HG02840 (cell line): Measurements from ENCODE around the gene PDE8B.
A peak's percentile ranks its signal among the peaks of the same experiment; 100 is the strongest.
"Not testable (repeated sequence)": the region's sequence is repeated elsewhere in the genome, so short reads cannot be mapped to it uniquely, and the experiment has no call there.

Experiments
- ATAC-seq: cut with Tn5 transposase; IDR thresholded peaks from one replicate; pipeline ENCODE4 v1.9.1; 2021; ENCODE audit warnings: mild to moderate bottlenecking, moderate library complexity, moderate number of reproducible peaks; ENCODE audit not compliant: unreplicated experiment, low FRiP score

The PDE8B gene

GRCh38 chr5:77355080-77355479 lies 144.6 kb downstream of the PDE8B start:
- no peak for ATAC-seq

- ATAC-seq, result no peak
Observed at GRCh38 chr5:77355751-77356150, 145.3 kb downstream of the PDE8B start.

DNA sequence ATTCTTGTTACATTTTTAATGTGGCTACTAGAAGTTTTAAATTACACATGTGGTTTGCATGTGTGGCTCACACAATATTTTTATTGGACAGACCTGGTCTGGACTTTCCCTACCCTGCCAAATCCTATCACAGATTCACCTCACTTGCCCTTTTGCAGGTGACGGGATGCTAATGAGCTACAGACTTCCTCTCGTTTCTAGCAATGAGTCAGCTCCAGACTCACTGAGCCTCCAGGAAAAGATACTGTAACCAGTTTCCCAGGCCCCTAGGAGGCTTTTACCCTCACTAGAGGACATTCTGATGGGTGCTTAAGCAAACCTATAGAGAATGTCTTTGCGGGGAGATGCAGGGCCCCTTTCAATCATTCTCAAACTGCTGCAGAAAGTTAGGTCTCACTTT lies 146.3 kb downstream of the PDE8B start:
- ATAC-seq, result peak; percentile 86

GRCh38 chr5:77358255-77359205 lies 148.1 kb downstream of the PDE8B start:
- no peak for ATAC-seq

DNA sequence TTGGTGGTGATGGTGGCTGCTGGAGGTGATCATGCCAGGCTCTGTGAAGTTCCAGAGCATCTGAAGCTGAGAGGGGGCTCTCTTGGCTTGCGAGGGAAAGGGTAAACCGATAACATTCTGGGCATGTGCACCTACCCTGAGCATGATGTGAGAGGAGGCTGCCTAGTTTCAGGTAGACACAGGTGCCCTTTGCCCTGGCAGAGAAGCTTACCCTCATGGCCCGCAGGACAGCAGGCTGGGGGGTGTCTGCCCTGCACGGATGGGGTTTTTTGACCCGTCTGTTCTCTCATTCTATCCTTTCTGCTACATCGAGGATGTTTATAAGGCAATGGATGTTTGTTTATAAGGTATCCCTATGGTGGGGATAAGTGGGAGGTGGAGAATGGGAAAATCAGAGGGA lies 148.8 kb downstream of the PDE8B start:
- ATAC-seq, result no peak

DNA sequence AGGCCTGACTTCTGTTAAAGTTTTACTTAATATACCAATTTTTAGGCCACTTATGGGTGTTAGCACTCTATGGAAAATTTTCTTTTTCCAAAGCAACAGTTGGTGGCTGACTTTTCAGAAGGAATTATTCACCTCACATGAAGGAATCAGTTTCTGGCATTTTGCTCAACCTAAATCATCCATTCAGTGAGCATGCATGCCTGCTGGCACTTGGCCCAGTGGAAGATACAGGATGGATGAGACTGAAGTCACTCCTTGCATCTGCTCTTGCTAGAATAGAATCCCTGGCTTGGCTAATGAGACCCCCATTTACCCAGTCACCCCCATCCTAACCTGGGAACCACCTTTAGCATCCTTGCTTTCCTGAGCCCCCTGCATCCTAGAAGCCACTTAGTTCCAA lies 149.9 kb downstream of the PDE8B start:
- no peak for ATAC-seq

DNA sequence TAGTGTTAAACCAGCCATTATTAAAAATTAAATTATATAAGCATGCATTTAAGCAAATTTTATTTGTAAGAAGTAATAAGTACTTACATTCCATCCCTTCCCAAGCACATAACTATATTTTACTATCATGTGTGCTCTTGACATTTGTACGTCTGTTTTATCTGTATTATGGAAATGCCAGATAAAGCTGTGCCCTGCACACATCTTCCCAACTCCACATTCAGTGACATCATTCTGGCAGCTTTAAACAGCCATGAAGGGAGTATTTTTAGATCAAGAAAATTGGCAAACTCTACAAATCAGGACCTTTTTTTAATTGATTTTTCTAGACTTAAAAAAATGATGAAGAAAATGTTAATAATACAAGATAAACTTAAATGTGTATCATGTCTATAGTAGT lies 150.5 kb downstream of the PDE8B start:
- ATAC-seq, result no peak

DNA sequence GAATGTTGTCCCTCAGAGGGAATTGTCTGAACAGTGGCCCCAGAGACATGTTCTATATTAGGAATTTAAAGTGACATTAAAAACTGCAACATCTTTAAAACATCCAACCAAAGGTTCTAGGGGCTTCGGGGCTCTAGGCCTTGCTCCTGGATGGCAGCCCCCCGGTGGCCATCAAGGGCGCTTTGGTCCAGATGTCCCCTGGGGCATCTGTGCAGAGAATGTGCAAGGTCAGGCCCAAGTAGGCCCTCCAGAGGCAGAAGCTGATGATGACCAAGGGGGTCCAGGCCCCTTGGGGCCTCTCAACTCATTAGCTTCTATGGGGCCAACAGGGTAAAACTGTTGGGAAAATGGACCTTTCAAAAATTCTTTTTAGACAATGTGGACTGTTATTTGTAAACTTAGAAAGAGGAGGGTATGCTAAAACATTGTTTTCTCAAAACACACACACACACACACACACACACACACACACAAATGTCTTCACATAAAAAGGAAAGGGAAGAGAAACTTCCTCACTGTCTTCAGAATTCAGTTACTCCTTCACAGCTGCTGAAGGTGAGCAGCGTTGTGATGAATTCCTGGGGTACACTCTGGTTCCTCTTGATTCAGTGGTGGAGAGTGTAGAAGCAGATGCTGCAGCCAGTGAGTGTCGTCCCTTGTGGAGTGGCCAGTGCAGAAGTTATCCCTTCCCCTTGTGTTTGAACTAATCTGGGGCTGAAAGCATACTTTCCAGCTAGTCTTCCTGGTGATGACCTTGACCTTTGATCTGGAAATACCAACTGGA lies 156.4 kb downstream of the PDE8B start:
- no peak for ATAC-seq

- no peak for ATAC-seq
Observed at GRCh38 chr5:77367741-77368140, 157.3 kb downstream of the PDE8B start.

DNA sequence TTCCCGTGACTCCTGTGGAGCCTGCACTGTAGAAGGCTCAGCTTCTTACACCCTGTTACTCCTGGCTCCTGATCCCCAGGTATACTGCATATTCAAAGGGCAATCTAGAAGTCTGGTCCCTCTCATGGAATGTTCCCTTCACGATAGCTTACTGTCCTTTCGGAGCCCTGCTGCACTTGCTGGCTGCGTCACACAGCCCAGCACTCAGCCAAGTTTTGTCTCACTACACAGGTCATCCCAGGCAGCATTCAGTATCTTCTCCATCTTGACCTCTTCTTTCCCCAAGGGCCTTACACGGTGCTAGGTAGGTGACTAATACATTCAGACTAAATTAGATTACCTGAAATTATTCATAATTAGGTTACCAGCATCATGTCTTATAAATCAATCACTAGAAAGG lies 157.9 kb downstream of the PDE8B start:
- ATAC-seq, result no peak

DNA sequence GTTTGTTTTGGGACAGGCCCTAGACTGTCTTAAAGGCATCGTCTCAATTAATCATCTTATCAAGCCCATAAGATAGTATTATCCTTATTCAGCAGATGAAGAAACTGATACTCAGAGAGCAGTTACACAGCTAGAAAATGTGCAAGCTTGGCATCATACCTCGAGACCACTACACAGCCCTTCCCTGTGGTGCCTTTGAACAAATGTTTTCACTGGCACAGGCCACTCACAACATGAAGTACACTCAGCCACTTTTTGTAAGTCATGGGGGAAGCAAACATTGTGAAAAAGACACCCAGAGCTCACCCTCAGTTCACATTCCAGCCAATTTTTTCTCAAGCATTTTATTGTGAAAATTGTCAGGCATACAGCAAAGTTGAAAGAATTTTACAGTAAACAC lies 159.1 kb downstream of the PDE8B start:
- ATAC-seq, result no peak

DNA sequence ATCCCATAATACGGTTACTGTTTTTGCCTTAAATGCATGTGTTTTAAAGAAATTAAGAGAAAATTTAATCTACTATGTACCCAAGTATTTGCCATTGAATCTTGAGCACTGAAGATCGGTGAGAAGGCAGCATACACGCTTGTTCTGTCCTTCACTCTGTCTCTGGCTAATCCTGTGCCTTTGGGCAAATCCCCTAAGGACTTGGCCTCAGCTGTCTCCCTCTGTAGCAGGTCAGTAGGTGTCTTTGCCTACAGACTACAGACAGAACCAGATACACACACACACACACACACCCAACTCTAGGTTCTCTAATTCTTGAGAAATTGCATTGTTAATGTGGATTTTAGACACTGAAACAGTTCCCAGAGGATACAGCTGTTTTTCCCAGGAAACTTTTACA lies 164.2 kb downstream of the PDE8B start:
- ATAC-seq, result no peak

DNA sequence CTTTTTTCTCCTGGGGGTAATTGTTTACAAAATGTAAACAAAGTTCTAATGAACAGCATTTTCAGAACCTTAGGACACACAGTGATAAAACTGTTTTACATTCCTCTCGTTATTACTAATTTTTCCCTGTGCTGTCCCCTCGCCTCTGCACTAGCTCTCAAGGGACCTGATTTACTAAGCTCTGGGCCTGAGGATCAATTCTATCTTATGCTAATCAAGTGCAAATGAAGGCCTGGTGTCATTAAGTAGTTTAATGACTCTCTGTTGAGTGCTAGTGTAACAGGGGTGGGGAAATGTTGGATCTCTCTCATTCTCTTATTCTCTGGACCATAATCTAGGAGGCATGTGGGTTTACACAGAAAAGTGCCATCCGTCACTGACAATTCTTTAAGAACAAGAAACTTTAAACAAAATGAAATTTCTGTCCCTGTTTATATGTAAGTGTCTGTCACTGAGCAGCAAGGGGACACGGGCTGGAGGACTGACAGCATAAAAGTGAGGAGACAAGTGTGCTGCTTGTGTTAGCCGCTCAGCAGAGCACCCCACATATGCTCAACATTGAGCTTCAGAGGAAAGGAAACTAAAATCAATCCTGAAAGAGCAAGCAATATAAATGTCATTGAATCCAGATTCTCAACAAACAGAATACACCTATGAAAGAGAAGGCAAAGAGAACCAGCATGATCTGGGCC lies 166.3 kb downstream of the PDE8B start:
- ATAC-seq, result no peak

DNA sequence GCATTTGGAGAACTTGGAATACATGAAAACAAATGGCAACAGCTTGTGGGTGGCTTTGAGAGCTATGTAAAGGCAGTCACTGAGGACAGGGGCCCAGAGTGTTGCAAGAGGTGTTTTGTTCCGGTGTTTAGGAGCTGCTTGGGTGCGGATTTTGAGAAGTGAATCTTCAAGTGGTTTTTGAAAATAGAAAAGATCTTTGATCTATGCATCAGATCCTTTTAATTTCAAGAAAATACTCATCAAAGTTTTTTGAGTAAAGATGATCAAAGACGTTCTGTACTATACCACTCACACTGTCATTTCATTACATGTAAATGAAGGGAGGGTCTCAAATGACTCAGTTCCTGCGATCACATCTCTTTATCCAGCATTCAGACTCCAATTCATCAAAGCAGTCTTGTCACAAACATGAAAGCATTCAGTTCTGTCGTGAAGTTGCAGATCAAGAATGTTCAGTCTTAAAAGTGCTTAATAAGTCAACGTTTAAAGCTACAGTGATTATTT lies 169.1 kb downstream of the PDE8B start:
- peak; percentile 75 for ATAC-seq

GRCh38 chr5:77380636-77381035 lies 170.2 kb downstream of the PDE8B start:
- no peak for ATAC-seq

- not testable (repeated sequence) for ATAC-seq
Observed at GRCh38 chr5:77383336-77383735, 172.9 kb downstream of the PDE8B start.

- not testable (repeated sequence) for ATAC-seq
Observed at GRCh38 chr5:77386340-77386739, 175.9 kb downstream of the PDE8B start.

- no peak for ATAC-seq
Observed at GRCh38 chr5:77389746-77390145, 179.3 kb downstream of the PDE8B start.

- no peak for ATAC-seq
Observed at GRCh38 chr5:77390221-77390620, 179.7 kb downstream of the PDE8B start.

DNA sequence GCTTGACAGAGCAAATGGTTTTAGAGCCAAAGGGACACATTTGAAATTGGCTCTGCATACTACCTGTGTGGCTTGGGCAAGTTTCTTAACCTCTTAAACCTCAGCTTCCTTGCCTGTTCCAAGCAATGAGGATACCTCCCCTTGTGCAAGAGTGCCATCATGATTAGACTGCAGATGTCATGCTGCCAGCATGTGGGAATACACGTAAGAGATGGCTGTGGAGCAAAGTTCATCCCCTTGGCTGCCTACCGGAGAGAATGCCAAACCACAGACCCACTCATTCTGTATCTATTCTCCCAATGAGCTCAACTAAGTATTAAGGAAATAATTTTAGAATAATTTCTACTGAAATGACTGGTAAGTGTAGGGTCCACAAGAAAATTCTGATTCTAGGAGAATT lies 180.3 kb downstream of the PDE8B start:
- no peak for ATAC-seq
